Erythroblast (primary cell): ENCODE measurements around the gene TGFBR3L.

Experiments
- GATA1 ChIP-seq: IDR thresholded peaks from 2 replicates; pipeline ENCODE4 v1.6.1; 2011; ENCODE audit warnings: low read depth, mild to moderate bottlenecking, control low read depth, low read length, moderate library complexity
- POLR2A ChIP-seq: IDR thresholded peaks from 2 replicates; pipeline ENCODE4 v1.6.1; 2011; ENCODE audit warnings: mild to moderate bottlenecking, low read length

GRCh38 chr19:7933828-7934725, 19.4 kb downstream of the TGFBR3L start:
- TF ChIP-seq POLR2A: no peak
- no peak for TF ChIP-seq GATA1
